HFF-Myc (cell line): Measurements from ENCODE around the gene PPP1CA.

Experiments
- DNase-seq: peaks from one replicate; pipeline ENCODE4 v3.0.0-alpha.2; 2011; ENCODE audit warnings: low read depth; ENCODE audit errors: extremely low read depth
- H3K4me3 ChIP-seq: replicated peaks from 2 replicates; pipeline ENCODE4 v1.5.1; 2011; ENCODE audit warnings: low read depth, mild to moderate bottlenecking, control low read depth, low read length
- TF ChIP-seq, protein P1 (sequence below): IDR thresholded peaks from 2 replicates; pipeline ENCODE4 v1.5.1; 2012; ENCODE audit warnings: mild to moderate bottlenecking, low read depth, low read length, control low read depth; ENCODE audit errors: missing control alignments

Gene PPP1CA

DNA sequence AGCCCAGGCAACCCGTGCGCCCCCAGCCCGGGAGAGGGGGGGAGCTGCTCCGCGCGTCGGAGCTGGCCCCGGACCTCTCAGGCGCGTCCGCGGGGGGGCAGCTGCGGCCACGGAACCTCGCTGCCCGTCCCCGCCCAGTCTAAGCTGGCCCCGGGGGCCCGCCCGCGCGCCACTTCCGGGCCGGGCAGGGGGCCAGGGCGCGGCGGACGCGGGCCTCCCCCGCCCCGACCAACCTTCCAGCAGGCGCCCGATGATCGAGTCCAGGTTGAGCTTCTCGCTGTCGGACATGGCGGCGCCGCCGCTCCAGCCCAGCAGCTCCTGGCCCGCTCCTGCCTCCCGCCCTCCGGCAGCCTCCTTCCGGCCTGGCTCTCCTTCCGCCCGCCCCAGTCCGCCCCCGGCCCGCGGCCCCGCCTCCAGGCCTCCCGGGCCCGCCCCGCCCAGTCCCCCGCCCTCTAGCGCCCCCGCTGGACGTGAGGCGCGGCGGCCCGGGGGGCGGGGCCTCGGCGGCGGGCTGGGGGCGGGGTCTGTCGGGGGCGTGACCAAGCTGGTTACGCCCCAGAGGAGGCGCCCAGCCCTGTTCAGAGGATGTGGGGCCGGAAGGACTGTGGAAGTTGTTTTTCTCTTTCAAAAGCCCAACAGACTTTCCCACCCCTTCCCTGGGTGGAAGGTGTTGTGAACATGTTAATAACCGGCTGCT is at the start of gene PPP1CA:
TSS of gene PPP1CA (minus strand) at position 364 of the 697 bp plus-strand sequence. CDS start at position 288, 76 bp downstream.
- peak within 1 kb of the TSS; percentile 90 for H3K4me3 ChIP-seq
- TF ChIP-seq, protein P1, sequence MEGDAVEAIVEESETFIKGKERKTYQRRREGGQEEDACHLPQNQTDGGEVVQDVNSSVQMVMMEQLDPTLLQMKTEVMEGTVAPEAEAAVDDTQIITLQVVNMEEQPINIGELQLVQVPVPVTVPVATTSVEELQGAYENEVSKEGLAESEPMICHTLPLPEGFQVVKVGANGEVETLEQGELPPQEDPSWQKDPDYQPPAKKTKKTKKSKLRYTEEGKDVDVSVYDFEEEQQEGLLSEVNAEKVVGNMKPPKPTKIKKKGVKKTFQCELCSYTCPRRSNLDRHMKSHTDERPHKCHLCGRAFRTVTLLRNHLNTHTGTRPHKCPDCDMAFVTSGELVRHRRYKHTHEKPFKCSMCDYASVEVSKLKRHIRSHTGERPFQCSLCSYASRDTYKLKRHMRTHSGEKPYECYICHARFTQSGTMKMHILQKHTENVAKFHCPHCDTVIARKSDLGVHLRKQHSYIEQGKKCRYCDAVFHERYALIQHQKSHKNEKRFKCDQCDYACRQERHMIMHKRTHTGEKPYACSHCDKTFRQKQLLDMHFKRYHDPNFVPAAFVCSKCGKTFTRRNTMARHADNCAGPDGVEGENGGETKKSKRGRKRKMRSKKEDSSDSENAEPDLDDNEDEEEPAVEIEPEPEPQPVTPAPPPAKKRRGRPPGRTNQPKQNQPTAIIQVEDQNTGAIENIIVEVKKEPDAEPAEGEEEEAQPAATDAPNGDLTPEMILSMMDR, result no peak
- peak; percentile 59 for DNase-seq

DNA sequence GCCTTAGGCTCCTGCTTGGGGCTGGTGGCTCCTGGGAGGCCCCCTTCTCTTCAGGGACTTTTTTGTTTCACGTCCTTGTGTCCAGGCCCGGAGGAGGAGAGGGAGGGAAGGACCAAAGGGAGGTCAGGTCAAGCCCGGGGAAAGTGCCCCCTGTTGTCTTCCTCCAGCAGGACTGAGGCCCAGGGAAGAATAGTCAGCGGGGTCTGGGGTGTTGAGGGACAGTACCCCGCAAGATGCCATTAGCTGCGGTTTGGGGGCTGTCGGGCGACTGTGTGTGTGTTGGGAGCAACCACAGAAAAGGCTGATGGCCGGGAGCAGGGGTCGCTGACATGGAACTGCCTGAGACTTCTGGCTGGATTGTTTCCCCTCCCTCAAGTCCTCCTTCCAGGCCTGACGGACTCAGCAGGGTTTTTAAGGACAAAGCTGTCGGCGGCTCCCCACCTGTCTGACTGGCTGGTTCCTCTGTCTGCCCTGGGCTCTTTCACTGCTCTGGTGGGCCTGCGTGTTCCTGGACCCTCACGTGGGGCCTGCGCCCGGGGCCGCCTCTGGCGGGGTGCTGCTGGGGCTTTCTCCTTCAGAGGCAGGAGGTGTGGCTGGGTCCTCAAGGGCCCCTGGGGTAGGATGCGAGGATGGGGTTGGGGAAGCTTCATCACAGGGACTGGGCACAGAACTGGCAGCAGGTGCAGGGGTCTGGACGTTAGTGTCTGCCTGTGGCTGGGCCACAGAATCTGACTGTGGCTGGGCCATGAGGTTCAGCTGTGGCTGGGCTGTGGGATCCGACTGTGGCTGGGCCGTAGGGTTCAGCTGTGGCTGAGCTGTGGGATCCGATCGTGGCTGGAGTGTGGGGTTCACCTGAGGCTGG is 49.4 kb upstream of the PPP1CA start:
- no peak overlapping the region for H3K4me3 ChIP-seq
- TF ChIP-seq, protein P1, result no peak
- no peak for DNase-seq

DNA sequence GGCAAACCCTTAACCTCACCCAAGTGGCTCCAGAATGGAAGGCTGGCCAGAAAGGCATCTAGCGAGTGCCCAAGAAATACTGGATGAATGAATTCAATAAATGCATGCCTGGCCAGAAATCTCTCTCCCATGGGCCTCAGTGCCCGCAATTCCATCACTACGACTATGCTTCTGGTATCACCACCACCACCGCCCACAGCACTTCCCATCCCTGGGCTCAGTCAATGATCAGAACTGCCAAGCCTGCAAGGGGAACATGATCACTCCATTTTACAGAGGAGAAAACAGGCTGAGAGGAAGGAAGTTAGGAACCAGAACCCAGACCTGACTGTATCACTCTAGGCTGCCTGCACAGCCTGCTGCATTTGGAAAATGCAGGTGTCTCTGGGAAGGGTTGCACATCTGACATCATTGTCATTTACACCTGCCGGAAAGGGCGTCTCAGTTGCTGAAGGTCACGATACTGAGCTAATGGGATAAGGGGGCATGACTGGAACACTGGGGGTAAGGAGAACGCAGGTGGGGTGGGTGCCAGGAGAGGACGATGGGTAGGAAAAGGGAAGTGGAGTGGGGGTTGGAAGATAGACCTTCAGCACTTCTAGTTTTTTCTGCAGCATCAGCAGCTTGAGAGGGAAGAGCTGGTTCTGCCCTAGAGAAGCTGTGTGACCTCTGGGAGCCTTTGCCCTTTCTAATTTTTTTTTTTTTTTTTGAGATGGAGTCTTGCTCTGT is 47.6 kb upstream of the PPP1CA start:
- DNase-seq, result no peak
- TF ChIP-seq, protein P1, result no peak
- no peak overlapping the region for H3K4me3 ChIP-seq

DNA sequence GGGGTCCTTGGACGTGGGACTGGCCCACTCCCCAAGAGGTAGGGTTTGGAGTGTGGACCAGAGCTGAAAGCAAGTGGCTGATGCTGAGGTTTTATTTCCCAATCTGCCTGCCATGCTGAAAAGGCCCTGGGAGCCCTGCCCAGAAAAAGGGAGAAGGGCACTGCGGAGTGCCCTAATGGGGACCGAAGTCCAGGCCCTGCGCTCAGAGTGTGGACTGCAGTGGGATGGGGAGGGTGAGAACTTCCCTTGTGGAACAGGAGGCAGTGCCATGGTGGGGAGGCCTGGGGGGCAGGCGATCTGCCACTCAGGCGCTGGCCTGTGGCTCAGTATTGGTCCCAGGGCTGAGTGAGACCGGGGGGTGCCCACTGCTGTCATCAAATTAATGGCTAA is 46.6 kb upstream of the PPP1CA start:
- no peak overlapping the region for H3K4me3 ChIP-seq
- no peak for DNase-seq
- TF ChIP-seq, protein P1, result no peak

DNA sequence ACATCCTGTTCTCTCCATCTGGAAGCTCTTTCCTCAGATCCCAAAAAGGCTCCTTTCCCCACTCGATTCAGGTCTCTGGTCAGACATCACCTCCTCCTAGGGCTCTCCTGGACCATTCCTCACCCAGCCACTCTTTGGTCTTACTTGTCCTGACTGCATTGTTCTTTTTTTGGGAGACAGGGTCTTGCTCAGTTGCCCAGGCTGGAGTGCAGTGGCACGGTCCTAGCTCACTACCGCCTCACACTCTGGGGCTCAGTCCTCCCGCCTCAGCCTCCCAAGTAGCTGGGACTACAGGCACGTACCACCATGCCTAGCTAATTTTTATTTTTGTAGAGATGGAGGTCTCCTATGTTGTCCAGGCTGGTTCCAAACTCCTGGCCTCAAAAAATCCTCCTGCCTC is 43.9 kb upstream of the PPP1CA start:
- TF ChIP-seq, protein P1, result no peak
- H3K4me3 ChIP-seq, result no peak overlapping the region
- DNase-seq, result no peak

DNA sequence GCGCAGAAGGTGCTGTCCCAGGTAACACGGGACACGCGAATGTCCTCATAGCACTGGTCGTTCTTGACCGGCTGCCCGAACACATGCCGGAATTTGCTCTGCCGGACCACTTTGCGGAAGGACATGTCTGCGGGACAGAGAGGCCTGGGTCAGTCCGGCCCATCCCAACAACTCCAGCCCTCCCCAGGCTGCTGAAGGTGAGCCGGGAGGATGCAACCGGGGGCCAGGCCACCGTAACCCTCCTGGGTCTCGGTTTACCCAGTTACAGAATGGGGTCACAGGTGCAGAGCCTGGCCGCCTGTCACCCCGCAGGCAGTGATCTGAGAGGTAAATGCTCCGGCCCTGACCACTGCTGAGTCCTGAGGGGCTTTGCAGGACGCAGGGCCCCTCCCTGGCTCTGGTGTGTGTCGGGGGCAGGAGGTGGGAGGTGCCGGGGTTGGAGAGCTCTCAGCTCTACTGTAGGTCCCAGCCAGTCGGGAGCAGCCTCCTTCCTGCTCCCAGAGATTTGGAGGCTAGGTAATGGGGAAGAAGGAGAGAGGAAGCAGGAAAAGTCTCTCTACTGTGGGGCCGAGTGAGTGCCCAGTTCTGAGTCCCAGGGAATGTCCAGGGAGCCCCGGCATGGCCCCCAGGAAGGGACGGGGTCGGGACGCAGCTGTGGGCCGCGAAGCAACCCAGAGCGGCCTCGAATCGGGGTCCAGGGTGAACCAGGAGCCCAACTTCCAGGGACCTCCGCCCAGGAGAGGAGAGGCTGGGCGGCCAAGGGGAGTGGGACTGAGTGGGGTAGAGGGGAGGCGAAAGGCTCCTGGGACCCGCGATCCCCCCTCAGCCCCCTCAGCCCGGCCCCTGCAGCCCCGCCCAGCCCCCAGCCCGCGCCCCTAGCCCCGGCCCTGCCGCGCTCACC is 41.1 kb upstream of the PPP1CA start:
- TF ChIP-seq, protein P1, result no peak
- no peak for DNase-seq
- peak overlapping the region; percentile 75 for H3K4me3 ChIP-seq
